GM18870 (cell line): Measurements from ENCODE around the gene TASOR2.

Experiments used
- ATAC-seq: cut with Tn5 transposase; IDR thresholded peaks from one replicate; pipeline ENCODE4 v1.9.1; 2021; ENCODE audit warnings: moderate library complexity; ENCODE audit not compliant: unreplicated experiment

The TASOR2 gene

DNA sequence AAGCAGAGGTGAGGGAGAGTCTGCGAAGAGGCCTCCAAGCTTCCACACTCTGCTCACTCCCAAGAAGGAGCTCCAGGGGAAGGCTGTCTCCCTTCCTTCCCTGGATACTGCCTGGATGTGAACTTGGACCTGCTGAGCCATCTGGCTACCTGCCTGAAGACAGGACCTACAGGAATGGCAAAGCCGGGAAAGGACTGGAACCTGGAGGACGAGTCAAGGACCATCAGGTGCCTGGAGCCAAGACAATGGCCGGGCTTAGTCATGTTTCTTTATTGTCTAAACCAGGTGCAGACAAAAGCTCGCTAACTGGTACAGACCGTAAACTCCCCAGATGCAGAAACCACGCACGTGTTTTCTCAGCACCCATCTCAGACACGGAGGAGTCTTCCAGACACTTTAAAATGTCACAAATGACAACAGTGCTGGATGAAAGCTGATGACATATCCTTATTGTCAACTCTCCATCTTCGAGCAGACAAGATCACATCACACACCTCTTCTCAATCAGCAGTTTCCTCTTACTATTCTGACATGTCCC, 30.4 kb upstream of the TASOR2 start:
- ATAC-seq = no peak

GRCh38 chr10:5655121-5655520, 29.5 kb upstream of the TASOR2 start:
- ATAC-seq = no peak

GRCh38 chr10:5656737-5657579, 27.7 kb upstream of the TASOR2 start:
- no peak for ATAC-seq

GRCh38 chr10:5658871-5659618, 25.6 kb upstream of the TASOR2 start:
- no peak for ATAC-seq

GRCh38 chr10:5659702-5660528, 24.7 kb upstream of the TASOR2 start:
- ATAC-seq = peak; percentile 54

DNA sequence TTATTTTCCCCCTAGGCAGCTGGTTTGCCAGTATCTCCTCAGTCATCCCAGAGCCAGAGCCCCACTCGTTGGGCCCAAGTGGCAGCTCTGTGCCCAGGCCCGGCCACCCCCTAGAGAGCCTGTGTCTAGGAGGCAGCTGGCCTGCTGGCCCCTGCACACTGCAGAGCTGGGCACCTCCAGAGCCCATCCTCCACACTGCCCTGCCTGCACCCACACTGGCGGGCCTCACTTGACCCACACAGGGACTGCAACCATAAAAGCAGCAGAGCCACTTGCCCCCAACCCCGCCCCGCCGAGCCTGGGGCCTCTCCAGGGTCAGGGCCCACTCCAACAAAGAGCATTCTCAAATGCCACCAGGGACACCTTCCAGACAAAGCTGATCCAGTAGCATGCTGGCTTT, 23.6 kb upstream of the TASOR2 start:
- ATAC-seq = no peak

- no peak for ATAC-seq
Observed at GRCh38 chr10:5662708-5663579, 21.7 kb upstream of the TASOR2 start.

GRCh38 chr10:5663692-5664427, 20.8 kb upstream of the TASOR2 start:
- ATAC-seq = no peak

- ATAC-seq = no peak
Observed at GRCh38 chr10:5665373-5666007, 19.1 kb upstream of the TASOR2 start.

- no peak for ATAC-seq
Observed at GRCh38 chr10:5666008-5666840, 18.4 kb upstream of the TASOR2 start, which contains the start of gene ASB13. TSS of gene ASB13 (minus strand) at chr10:5666595. CDS start at chr10:5666551, 44 bp downstream.

- no peak for ATAC-seq
Observed at GRCh38 chr10:5666841-5667630, 17.6 kb upstream of the TASOR2 start.

- no peak for ATAC-seq
Observed at GRCh38 chr10:5668429-5668828, 16.2 kb upstream of the TASOR2 start.

GRCh38 chr10:5669604-5670003, 15.0 kb upstream of the TASOR2 start:
- ATAC-seq = no peak

GRCh38 chr10:5670662-5671375, 13.8 kb upstream of the TASOR2 start:
- no peak for ATAC-seq

GRCh38 chr10:5678397-5679036, 6.1 kb upstream of the TASOR2 start:
- ATAC-seq = no peak

DNA sequence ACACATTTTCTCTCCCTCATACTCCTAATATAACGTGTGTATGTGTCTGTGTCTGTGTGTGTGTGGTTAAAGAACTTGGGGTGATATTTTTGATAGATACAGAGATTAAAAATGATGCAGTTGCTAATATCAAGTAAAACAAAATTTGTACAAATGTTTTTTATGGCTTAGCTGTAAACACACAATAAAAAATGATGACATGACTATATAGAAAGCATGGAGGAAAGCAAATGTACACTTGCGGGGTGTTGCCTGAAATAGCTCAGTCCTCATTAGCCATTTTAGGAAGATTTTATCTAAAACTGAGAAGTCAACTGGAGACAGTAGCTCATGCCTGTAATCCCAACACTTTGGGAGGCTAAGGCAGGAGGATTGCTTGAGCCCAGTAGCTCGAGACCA, 5.6 kb upstream of the TASOR2 start:
- ATAC-seq = no peak
